A673 (cell line): Measurements from ENCODE around the gene RGS8. TPM values are rescaled to one million over a fixed set of nuclear protein-coding genes. Genes with fewer than 3 reads are reported as not detected.

Experiments
- BruUV-seq: library from RNA; stranded (reverse); fragments of 400-500 nt; replicated peaks from 2 replicates; lab custom pipeline; 2021; lab: Mats Ljungman, UMichigan
- CTCF ChIA-PET: fragments of 300-600 bp; sonication (Branson Sonifier 250); formaldehyde crosslinking; loops from one replicate; lab custom pipeline; 2022; ENCODE audit warnings: antibody characterized with exemption; lab: Charles Lee
- POLR2A ChIA-PET: fragments of 300-600 bp; sonication (Branson Sonifier 250); formaldehyde crosslinking; loops from one replicate; lab custom pipeline; 2022; ENCODE audit warnings: antibody characterized with exemption; ENCODE audit not compliant: low non-redundant PET; lab: Charles Lee
- DNase-seq: peaks from one replicate; pipeline ENCODE4 v3.0.0-alpha.2; 2015; ENCODE audit warnings: low spot score
- H3K27ac ChIP-seq: fragments of 200-600 bp; sonication (generic); 2 replicates; pipeline ENCODE4 v1.5.1; 2016; ENCODE audit warnings: mixed run types, low read depth, mild to moderate bottlenecking, mixed read lengths, antibody characterized with exemption, low read length; ENCODE audit not compliant: poor library complexity, severe bottlenecking
- H3K27me3 ChIP-seq: fragments of 200-600 bp; sonication (generic); replicated peaks from 2 replicates; pipeline ENCODE4 v1.6.1; 2017; ENCODE audit warnings: mixed run types, low read depth, mild to moderate bottlenecking, mixed read lengths, antibody characterized with exemption, low read length; ENCODE audit not compliant: insufficient read depth, poor library complexity
- H3K36me3 ChIP-seq: fragments of 200-600 bp; sonication (generic); 2 replicates; pipeline ENCODE4 v1.6.1; 2016; ENCODE audit warnings: mixed run types, mild to moderate bottlenecking, mixed read lengths, antibody characterized with exemption, low read length; ENCODE audit not compliant: insufficient read depth, poor library complexity, severe bottlenecking
- H3K4me1 ChIP-seq: fragments of 200-600 bp; sonication (generic); 2 replicates; pipeline ENCODE4 v1.6.1; 2017; ENCODE audit warnings: mixed run types, mild to moderate bottlenecking, mixed read lengths, antibody characterized with exemption, low read length; ENCODE audit not compliant: insufficient read depth, poor library complexity, severe bottlenecking
- H3K4me3 ChIP-seq: fragments of 200-600 bp; sonication (generic); 2 replicates; pipeline ENCODE4 v1.5.1; 2016; ENCODE audit warnings: low read depth, mixed run types, mild to moderate bottlenecking, mixed read lengths, low read length; ENCODE audit not compliant: poor library complexity, severe bottlenecking
- H3K9me3 ChIP-seq: fragments of 200-600 bp; sonication (generic); 2 replicates; pipeline ENCODE4 v1.6.1; 2016; ENCODE audit warnings: mixed run types, low read depth, mild to moderate bottlenecking, mixed read lengths, antibody characterized with exemption, low read length; ENCODE audit not compliant: poor library complexity, severe bottlenecking
- CTCF ChIP-seq: fragments of 300-800, 200-600 bp; sonication (generic); conservative IDR thresholded peaks from 2 replicates; pipeline ENCODE4 v1.5.1; 2017; ENCODE audit warnings: low read depth, mild to moderate bottlenecking, antibody characterized with exemption, low read length, moderate library complexity, mixed read lengths
- EZH2 ChIP-seq: fragments of 200-600 bp; sonication (generic); IDR thresholded peaks from 2 replicates; pipeline ENCODE4 v1.6.1; 2017; ENCODE audit warnings: borderline replicate concordance, low read depth, mild to moderate bottlenecking, mixed read lengths, antibody characterized with exemption, low read length; ENCODE audit not compliant: poor library complexity, severe bottlenecking
- intact Hi-C: fragments of 100-400 bp; cut with micrococcal nuclease; formaldehyde crosslinking; loops from one replicate; pipeline ENCODE4 v1.10.0; 2022; ENCODE audit not compliant: unreplicated experiment
- total RNA-seq: library from RNA; stranded (reverse); gene quantifications from 2 replicates; pipeline ENCODE4 v1.2.3, GENCODE V29; 2021

RGS8 gene
- total RNA-seq, 1 experiment from 2014 or later, result not detected

DNA sequence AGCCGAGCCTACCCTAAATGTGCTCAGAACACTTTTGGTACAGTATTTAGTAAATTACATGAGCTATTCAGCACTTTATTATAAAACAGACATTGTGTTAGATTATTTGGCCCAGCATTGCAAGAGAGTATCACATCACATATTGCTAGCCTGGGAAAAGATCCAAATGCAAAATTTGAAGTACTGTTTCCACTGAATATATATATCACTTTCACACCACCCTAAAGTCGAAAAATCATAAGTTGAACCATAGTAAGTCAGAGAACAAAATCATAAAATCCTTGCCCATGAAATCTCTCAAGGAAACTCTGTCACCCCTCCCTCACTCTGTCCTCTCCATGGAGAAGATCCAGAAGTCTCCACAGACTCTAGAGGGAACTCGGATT is 33.1 kb downstream of the RGS8 start:
- ChIA-PET CTCF (no interaction called here), POLR2A (no interaction called here)
- no peaks in the 10 kb centered on the region for H3K27me3 ChIP-seq
- TF ChIP-seq EZH2, result no peak
- no TSS peak for BruUV-seq
- H3K36me3 ChIP-seq, result no peaks in the 10 kb centered on the region
- H3K9me3 ChIP-seq, result no peaks in the 10 kb centered on the region
- no peak for DNase-seq
- H3K4me1 ChIP-seq, result no peaks in the 10 kb centered on the region
- intact Hi-C loops, result no loop called here
- no peak overlapping the region for H3K27ac ChIP-seq
- H3K4me3 ChIP-seq, result no peak overlapping the region

- intact Hi-C loops, result no loop called here
- Histone ChIP-seq H3K4me3 (no peak overlapping the region), H3K27me3 (no peaks in the 10 kb centered on the region), H3K27ac (no peak overlapping the region), H3K4me1 (no peaks in the 10 kb centered on the region), H3K36me3 (no peaks in the 10 kb centered on the region), H3K9me3 (no peaks in the 10 kb centered on the region)
- ChIA-PET CTCF (no interaction called here), POLR2A (no interaction called here)
- DNase-seq, result no peak
- no TSS peak for BruUV-seq
- TF ChIP-seq CTCF (no peak), EZH2 (no peak)
Measured at GRCh38 chr1:182650678-182651338, 33.6 kb downstream of the RGS8 start.

DNA sequence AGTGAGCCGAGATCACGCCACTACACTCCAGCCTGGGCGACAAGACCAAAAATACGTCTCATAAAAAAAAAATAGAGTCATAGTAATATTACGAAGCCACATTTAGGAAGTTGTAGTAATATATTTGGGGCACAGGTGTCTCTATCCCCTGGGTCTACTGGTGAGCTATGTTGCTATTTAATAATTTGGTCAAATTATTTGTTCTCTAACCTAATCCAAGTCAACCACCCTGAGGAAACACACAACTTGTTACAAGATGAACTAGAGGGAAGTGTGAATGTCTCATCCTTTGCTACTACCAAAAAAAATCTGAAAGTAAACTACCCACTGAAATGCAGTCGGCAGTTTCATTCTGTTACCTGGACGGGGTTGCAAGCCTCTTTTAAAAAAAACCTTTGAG is 35.3 kb downstream of the RGS8 start:
- DNase-seq, result no peak
- Histone ChIP-seq H3K27me3 (no peaks in the 10 kb centered on the region), H3K4me1 (no peaks in the 10 kb centered on the region), H3K36me3 (no peaks in the 10 kb centered on the region), H3K4me3 (no peak overlapping the region), H3K9me3 (no peaks in the 10 kb centered on the region), H3K27ac (no peak overlapping the region)
- TF ChIP-seq CTCF, result no peak
- no peak for TF ChIP-seq EZH2
- no TSS peak for BruUV-seq
- CTCF ChIA-PET, result no interaction called here
- intact Hi-C loops, result no loop called here
- POLR2A ChIA-PET, result no interaction called here

DNA sequence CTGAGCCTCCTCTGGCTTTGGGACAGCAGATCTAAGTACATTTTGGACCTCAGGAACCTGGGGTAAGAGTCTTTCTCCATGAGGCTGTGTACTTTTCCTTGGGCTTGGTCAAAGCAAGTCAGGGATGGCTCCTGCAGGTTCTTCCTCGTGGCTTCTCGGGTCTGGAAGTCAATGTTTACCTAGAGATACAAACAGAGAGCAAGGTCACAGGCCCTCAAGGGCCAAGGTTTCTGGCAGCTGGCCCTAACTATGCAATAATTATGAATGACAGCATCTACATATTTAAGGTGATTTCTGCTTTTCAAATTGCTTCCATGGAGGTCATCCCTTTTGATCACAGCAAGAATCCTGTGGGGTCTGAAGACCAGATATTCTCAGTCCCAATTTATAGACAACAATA is 37.6 kb downstream of the RGS8 start:
- Histone ChIP-seq H3K27ac (no peak overlapping the region), H3K4me1 (no peaks in the 10 kb centered on the region), H3K36me3 (no peaks in the 10 kb centered on the region), H3K9me3 (no peaks in the 10 kb centered on the region), H3K4me3 (no peak overlapping the region), H3K27me3 (no peaks in the 10 kb centered on the region)
- CTCF ChIA-PET, result no interaction called here
- POLR2A ChIA-PET, result no interaction called here
- no peak for DNase-seq
- intact Hi-C loops, result no loop called here
- TF ChIP-seq CTCF (no peak), EZH2 (no peak)
- no TSS peak for BruUV-seq
